HCEC 1CT (cell line): ENCODE measurements around the gene DROSHA.

ENCODE experiments used
- DNase-seq: peaks from one replicate; pipeline ENCODE4 v3.0.0-alpha.2; 2017

The DROSHA gene

GRCh38 chr5:31530541-31531265 is 1.2 kb downstream of the DROSHA start:
- DNase-seq = peak; percentile 22

DNA sequence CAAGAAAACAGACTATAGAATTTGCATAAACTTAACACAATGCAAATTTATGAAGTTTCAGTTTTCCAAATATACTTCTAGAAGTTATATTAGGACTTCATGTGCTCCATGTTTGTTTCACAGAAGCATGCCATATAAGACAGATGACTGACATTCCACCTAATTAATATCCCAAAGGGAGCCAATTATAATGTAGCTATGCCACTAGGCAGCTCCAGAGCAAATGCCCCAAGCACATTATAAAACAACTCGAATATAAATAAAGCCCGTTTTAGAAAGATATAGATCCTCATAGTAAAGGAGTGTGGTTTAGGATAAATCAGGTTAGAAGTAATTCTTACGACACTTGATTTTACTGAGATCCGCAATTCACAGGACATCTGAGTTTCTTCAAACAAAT is 8.9 kb downstream of the DROSHA start:
- DNase-seq = no peak

GRCh38 chr5:31516802-31517201 is 15.1 kb downstream of the DROSHA start:
- DNase-seq = no peak

- no peak for DNase-seq
Measured at GRCh38 chr5:31511305-31511704, 20.6 kb downstream of the DROSHA start.

GRCh38 chr5:31504529-31504928 is 27.4 kb downstream of the DROSHA start:
- DNase-seq = no peak

GRCh38 chr5:31502506-31502905 is 29.4 kb downstream of the DROSHA start:
- DNase-seq = no peak

- no peak for DNase-seq
Measured at GRCh38 chr5:31500256-31500655, 31.6 kb downstream of the DROSHA start.

- no peak for DNase-seq
Measured at GRCh38 chr5:31496891-31497290, 35.0 kb downstream of the DROSHA start.

- DNase-seq = no peak
Measured at GRCh38 chr5:31496301-31496700, 35.6 kb downstream of the DROSHA start.

GRCh38 chr5:31495336-31495735 is 36.6 kb downstream of the DROSHA start:
- DNase-seq = no peak

- DNase-seq = peak; percentile 55
Measured at GRCh38 chr5:31492869-31493268, 39.0 kb downstream of the DROSHA start.

GRCh38 chr5:31487506-31487905 is 44.4 kb downstream of the DROSHA start:
- DNase-seq = no peak

DNA sequence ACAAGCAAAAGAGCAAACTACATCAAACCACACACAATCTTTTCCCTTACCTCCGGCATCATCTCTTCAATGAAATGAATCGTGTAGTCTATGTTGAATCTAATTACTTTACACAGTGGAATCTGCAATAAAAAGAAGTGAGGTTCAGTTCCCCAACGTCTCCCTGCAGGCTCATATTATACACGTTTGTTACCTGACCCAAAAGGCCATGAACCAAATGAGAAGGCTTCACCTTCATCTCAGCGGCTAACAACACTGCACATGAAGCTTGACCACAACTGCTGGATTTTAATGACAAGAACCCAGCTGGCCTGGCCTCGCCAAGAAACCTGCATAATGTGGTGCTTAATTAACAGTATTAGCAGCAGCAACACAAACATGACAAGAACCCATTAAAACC is 45.5 kb downstream of the DROSHA start:
- DNase-seq = no peak

- DNase-seq = no peak
Measured at GRCh38 chr5:31485376-31486207, 46.3 kb downstream of the DROSHA start.

DNA sequence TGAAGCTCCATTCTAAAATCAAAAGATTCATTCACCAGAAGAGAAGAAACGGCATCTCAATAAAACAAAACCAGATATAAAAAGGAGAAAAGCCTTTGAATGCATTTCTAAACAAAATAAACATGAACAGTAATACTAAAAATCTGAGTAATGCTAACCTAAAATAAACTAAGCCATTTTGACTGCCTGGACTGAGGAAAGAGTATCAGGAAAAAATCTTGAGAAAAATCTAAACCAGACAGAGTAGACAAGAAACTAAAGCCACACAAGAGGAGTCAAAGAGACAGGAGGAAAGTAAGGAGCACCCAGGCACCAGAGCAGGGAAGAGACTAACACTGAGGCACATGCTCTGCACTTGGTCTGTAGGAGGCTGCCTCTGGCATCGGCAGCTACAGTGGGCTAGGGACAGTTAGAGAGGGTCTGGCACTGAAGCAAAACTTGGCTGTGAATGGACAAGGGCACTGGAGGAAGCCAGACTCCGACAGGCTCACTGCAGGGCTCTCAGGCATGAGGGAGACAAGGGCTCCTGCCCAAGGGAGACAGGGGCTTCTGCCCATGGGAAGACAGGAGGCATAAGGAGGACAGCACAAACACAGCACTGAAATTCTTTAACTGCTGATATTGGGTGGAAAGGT is 50.2 kb downstream of the DROSHA start:
- DNase-seq = no peak

DNA sequence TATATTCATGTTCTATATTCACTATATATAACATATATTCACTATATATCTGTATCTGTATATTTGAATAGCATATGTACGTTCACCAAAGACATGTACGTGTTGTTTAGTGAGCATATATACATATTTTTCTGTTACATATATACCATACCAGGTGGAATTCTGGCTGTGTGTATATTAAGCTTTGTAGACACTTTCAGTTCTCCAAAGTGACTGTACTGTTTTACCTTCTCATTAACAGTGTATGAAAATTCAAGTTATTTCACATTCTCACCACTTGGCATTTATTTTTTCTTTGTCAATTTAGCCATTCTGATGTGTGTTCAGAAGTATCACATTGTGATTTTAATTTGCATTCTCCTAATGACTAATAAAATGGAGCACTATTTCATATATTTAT is 52.2 kb downstream of the DROSHA start:
- DNase-seq = no peak

DNA sequence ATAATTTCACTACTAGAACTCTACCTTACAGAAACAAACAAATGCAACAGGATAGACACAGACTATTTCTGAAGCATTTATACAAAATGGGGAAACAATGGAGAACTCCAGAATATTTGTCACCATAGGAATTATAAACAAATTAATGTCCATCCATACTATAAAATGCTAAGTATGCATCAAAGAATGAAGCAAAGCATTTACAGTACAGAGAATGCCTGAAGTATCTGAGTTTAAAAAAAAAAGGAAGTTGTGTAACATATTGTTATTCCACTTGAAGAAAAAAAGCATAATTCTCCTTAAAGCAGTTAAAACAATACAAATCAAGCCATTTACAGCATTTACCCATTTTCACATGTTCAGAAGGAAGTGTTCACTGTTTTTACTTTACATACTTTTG is 53.0 kb downstream of the DROSHA start:
- DNase-seq = no peak

DNA sequence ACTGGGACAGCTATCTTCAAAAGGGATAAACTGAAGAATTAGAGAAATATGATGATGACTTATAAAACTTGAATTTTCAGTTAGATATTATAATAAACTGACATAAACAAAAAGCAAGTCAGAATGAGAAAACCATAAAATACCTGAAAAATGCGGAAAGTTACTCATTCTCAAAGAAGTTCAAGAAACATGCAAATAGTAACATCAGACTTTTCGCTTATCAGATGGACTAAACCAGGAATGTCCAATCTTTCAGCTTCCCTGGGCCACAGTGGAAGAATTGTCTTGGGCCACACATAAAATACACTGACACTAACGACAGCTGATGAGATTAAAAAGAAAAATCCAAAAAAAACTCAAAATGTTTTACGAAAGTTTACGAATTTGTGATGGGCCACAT is 53.9 kb downstream of the DROSHA start:
- DNase-seq = no peak

- DNase-seq = peak; percentile 17
Measured at GRCh38 chr5:31477516-31477915, 54.4 kb downstream of the DROSHA start.

GRCh38 chr5:31476738-31477141 is 55.2 kb downstream of the DROSHA start:
- DNase-seq = no peak

- no peak for DNase-seq
Measured at GRCh38 chr5:31471916-31472315, 60.0 kb downstream of the DROSHA start.

DNA sequence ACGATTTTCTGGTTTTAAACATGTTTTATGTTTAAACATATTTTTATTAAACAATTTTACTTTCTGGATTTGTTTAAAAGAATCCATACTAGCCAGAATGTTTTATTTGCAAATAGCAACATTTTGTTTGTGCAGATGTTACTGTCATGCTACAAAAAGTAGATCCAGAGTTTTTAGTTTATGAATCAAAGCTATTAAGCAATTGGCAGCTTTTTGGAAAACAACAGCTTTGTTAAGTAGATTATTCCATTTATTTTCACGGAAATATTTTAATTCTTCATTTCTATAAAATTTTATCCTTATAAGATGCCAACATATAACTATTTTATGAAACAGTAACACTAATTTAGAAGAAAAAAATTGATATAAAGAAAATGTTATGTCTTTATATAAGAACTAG is 60.9 kb downstream of the DROSHA start:
- no peak for DNase-seq

DNA sequence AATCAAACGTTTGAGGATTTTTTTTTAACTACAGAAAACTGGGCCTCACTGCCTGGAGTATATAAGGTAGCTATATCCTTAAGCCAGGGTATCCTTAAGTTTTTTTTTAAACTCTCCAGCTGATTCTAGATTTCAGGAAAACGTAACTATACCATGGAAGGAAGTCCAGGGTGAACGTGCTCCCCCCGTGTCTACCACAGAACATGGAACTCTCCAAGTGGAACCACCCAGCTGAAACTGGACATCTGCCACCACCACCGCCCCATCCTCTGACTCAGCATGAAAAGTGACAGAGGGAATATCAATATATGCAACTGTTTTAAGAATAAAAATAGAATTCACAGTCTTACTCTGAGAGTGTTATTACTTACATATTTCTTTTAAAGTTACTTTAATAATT is 61.3 kb downstream of the DROSHA start:
- peak; percentile 53 for DNase-seq

DNA sequence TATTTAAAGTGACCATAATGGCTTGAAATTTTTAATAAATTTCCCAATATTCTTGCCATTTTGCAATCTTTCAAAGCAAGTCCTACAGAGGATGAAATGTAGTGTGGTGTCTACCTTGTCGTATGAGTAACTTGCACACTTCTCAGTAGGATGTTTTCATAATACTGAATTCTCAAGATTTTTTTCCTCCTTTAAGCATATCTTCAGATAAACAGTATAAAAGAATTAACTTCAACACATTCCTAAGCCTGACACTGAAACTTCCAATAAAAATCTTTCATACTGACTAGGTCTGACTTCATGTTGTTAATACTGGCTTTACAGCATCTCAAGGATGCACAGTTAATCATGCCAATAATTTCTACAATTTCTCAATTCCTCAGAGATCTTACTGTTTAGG is 62.0 kb downstream of the DROSHA start:
- DNase-seq = no peak
